ENCODE data around the gene MARCHF10.
"Not testable (repeated sequence)": the region's sequence is repeated elsewhere in the genome, so short reads cannot be mapped to it uniquely, and the experiment has no call there.

MARCHF10 gene, protein sequence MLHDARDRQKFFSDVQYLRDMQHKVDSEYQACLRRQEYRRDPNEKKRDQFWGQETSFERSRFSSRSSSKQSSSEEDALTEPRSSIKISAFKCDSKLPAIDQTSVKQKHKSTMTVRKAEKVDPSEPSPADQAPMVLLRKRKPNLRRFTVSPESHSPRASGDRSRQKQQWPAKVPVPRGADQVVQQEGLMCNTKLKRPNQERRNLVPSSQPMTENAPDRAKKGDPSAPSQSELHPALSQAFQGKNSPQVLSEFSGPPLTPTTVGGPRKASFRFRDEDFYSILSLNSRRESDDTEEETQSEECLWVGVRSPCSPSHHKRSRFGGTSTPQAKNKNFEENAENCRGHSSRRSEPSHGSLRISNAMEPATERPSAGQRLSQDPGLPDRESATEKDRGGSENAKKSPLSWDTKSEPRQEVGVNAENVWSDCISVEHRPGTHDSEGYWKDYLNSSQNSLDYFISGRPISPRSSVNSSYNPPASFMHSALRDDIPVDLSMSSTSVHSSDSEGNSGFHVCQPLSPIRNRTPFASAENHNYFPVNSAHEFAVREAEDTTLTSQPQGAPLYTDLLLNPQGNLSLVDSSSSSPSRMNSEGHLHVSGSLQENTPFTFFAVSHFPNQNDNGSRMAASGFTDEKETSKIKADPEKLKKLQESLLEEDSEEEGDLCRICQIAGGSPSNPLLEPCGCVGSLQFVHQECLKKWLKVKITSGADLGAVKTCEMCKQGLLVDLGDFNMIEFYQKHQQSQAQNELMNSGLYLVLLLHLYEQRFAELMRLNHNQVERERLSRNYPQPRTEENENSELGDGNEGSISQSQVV

DNA sequence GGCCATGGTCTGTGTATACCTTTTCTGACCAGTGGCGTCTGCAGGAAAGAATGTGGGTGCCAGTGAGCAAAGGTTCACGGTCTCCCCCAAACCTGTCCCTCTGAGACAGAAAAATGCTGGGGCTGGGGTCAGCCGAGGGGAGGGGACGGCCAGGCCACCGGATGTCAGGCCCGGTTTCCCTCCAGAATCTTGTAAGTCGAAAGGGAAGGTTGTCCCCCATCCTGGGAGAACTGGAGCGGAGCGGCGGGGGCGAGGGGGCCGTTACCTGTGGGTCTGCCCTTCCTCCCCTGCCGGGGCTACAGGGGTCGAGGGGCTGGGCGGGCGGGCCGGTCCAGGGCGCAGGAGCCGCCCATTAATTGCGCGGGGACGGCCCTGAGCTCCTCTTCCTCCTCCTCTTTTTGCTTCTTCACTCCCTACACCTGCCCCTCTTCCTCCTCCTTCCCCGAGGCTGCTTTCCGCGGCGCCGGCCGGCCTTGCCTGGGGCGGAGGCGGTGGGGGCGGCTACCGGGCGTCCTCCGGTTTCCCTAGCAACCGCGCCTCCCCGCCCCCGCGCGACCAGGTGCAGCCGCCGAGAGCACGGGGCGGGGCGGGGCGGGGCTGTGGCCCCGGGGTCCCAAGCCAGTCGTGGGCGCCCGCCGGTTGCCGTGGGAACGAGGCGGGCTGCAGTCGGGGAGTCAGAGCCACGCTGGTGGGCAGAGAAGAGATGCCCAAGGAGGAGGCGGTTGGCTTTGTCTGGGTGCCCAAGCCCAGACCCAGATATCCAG, at the start of gene MARCHF10:
Gene MARCHF10 (minus strand): TSS at position 503 of the 764 bp plus-strand sequence. CDS start 6,579 bp downstream, outside the sequence.
- no peak for DNase-seq

GRCh38 chr17:62857526-62857925, 49.4 kb upstream of the MARCHF10 start:
- DNase-seq, result no peak

DNA sequence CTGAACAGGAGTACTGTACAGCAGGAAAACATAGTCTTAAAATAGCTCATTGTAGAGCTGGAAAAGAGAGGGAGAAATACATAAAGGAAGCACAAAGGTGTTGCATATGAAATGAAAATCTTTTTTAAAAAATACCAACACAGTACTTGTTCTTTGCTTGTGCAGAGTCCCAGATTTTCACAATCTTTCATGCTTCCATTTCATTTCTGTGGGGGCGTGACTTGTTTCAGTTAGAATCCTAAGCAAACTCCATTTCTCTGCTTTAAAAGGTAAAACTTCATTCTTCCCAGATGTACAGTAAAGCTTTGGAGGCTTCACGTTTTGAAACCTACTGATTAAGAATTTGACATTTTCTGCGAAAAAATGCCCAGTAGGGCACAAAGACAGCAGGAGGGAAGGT, 48.5 kb upstream of the MARCHF10 start:
- no peak for DNase-seq

- no peak for DNase-seq
Observed at GRCh38 chr17:62855156-62855555, 47.0 kb upstream of the MARCHF10 start.

DNA sequence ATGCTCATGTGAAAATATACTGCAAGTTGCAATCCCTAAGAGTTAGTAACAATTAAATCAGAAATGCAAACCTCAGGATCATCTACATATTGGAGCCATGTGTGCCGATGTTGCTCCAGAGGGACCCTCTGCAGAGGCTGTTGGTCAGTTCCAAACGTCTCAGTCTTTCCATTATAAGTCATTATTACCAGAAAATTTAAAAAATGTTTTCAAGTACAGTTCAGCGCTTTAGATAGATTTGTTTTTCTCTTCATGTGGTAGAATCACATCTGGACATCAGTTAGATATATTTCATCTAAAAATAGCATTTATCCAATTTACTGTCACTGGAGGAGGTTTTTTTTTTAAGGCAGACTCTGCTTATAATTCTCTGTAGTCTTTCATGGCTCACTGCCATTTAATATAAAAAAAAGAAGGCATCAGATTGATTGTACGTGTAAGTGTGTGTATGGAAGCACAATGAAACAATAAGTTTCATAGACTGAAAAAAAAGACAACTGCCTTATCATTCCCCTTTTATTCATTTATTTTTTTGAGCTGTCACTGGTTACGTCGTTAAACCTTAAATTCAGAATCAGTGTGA, 46.1 kb upstream of the MARCHF10 start:
- DNase-seq, result no peak

- no peak for DNase-seq
Observed at GRCh38 chr17:62852195-62852594, 44.1 kb upstream of the MARCHF10 start.

DNA sequence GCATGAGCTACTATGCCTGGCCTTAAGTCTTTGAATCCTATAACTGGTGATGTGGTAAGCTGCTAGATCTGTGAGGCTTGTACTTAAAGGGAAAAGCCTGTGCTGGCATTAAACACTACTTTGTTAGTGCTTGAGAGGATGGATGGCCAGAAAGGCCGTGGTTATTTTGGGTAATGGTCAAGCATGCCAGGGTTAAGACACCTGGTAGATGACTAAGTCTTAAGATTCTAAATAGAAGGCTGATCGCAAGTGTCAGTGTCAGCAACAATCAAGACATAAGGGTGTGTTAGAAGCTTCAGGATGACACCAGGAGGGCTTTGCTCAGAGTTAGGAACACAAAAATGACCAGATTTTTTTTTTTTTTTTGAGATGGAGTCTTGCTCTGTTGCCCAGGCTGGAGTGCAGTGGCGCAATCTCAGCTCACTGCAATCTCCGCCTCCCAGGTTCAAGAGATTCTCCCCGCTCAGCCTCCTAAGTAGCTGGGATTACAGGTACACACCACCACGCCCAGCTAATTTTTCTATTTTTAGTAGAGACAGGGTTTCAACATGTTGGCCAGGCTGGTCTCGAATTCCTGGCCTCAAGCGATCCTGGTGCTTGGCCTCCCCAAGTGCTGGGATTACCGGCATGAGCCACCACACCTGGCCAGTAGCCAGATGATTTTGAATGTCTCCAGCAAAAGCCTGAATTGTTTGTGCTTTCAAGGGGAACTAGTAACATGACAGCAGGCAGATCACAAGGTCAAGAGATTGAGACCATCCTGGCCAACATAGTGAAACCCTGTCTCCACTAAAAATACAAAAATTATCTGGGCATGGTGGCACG, 41.7 kb upstream of the MARCHF10 start:
- DNase-seq, result not testable (repeated sequence)

DNA sequence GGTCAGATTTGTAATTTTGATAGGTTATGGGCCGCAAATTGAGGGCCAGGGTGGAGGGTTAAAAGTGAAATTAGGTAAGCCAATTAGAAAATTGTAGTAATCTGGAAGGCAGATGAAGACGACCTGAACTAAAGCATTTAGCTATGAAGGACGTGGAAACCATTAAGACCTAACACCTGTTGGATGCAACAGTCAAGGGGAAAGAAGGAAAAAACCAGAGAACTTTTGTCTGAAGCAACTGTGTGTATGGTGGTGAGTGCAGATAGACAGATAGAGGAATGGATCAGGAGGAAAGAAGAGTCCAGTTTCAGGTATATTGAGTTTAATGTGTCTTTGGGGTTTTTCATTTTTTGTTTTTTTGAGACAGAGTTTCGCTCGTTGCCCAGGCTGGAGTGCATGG, 40.2 kb upstream of the MARCHF10 start:
- no peak for DNase-seq

- no peak for DNase-seq
Observed at GRCh38 chr17:62847426-62847825, 39.3 kb upstream of the MARCHF10 start.

DNA sequence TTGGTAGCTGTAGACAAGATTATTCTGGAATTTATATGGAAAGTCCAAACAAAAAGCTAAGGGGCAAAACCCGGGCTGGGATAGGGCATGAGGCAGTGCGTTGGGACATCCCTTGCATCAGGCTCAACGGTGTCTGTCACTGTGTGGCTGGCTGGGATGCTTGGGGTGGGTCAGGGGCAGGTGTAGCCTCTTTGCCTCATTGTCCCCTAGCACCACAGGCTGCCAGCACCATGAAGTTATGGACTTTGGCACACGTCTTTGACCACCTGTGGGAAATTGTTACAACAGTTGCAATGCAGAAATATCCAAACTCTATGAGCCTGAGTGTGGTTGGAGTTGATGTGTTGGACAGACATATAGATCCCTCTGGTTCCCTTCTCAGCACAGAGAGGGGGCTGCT, 32.8 kb upstream of the MARCHF10 start:
- no peak for DNase-seq

- not testable (repeated sequence) for DNase-seq
Observed at GRCh38 chr17:62833816-62834215, 25.7 kb upstream of the MARCHF10 start.

- no peak for DNase-seq
Observed at GRCh38 chr17:62832405-62832804, 24.3 kb upstream of the MARCHF10 start.

DNA sequence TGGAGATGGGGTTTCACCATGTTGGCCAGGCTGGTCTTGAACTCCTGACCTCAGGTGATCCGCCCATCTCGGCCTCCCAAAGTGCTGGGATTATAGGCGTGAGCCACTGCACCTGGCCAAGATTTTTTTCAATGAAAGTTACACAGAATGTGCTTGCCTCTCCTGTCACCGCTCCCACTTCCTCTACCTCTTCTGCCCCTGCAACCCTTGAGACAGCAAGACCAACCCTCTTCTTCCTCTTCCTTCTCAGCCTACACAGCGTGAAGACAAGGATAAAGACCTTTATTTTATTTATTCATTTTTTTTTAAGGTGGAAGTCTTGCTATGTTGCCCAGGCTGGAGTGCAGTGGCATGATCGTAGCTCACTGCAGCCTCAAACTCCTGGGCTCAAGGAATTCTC, 23.0 kb upstream of the MARCHF10 start:
- not testable (repeated sequence) for DNase-seq

GRCh38 chr17:62827746-62828485, 19.8 kb upstream of the MARCHF10 start:
- no peak for DNase-seq

- no peak for DNase-seq
Observed at GRCh38 chr17:62826956-62827355, 18.8 kb upstream of the MARCHF10 start.

DNA sequence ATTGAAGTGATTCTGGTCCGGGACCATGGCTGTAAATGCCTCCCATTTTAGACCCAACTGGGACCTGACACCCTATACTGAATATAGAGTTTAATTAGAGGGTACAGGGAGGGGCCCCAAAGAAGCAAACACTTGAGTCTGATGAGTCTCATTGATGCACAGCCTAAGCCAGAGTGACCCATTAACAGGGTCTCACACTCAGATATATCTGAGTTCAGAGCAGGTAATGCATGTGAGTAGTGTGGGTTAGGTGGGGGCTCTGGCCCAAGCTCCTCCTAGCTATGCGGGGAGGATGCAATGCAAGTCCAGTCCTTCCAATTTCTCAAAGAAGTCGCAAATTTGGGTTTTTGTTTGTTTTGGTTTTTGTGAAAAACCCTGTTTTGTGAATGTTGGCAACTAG, 17.1 kb upstream of the MARCHF10 start:
- DNase-seq, result no peak

- no peak for DNase-seq
Observed at GRCh38 chr17:62824290-62825131, 16.4 kb upstream of the MARCHF10 start.

GRCh38 chr17:62823111-62823893, 15.2 kb upstream of the MARCHF10 start:
- DNase-seq, result no peak
